Liver (tissue), 9 donors: ENCODE results near the gene ORC2. TPM values are rescaled to one million over a fixed set of nuclear protein-coding genes. Genes with fewer than 3 reads are reported as not detected.

ENCODE experiments used
- DNase-seq: peaks from one replicate; pipeline ENCODE4 v3.0.0-alpha.2; 2017; ENCODE audit warnings: low spot score
- H3K27ac ChIP-seq, 2 donors: one replicate each; pipeline ENCODE4 v1.7.0; 2013; ENCODE audit warnings: inconsistent platforms in 2 of 2, low read length in 2 of 2, control low read depth in 1 of 2, low read depth in 1 of 2, mild to moderate bottlenecking in 1 of 2
- H3K27me3 ChIP-seq, 4 donors: one replicate each; pipeline versions ENCODE4 v1.6.1 to v1.7.0; 2013; ENCODE audit warnings: low read length in 3 of 4, inconsistent platforms in 1 of 4, mild to moderate bottlenecking in 1 of 4, moderate library complexity in 1 of 4; ENCODE audit not compliant: control insufficient read depth in 4 of 4, insufficient read depth in 4 of 4
- H3K36me3 ChIP-seq, 4 donors: one replicate each; pipeline versions ENCODE4 v1.6.1 to v1.7.0; 2013; ENCODE audit warnings: low read length in 3 of 4, mild to moderate bottlenecking in 3 of 4, low read depth in 1 of 4, moderate library complexity in 1 of 4; ENCODE audit not compliant: control insufficient read depth in 4 of 4, insufficient read depth in 3 of 4
- H3K4me1 ChIP-seq, 4 donors: one replicate each; pipeline versions ENCODE4 v1.6.1 to v1.7.0; 2013; ENCODE audit warnings: low read length in 3 of 4, mild to moderate bottlenecking in 3 of 4, moderate library complexity in 1 of 4; ENCODE audit not compliant: control insufficient read depth in 4 of 4, insufficient read depth in 4 of 4
- H3K4me3 ChIP-seq, 3 donors: one replicate each; pipeline versions ENCODE4 v1.6.1 to v1.7.0; 2013; ENCODE audit warnings: low read length in 3 of 3, control low read depth in 1 of 3, low read depth in 1 of 3, mild to moderate bottlenecking in 1 of 3
- H3K9ac ChIP-seq, 2 donors: one replicate each; pipeline ENCODE4 v1.7.0; 2013; ENCODE audit warnings: low read length in 2 of 2, mild to moderate bottlenecking in 2 of 2, moderate library complexity in 2 of 2, control low read depth in 1 of 2, low read depth in 1 of 2
- H3K9me3 ChIP-seq, 4 donors: one replicate each; pipeline versions ENCODE4 v1.6.1 to v1.7.0; 2013; ENCODE audit warnings: low read length in 3 of 4; ENCODE audit not compliant: control insufficient read depth in 4 of 4
- ATF3 ChIP-seq: IDR thresholded peaks from 2 replicates; pipeline ENCODE4 v1.6.1; 2016; ENCODE audit warnings: antibody characterized with exemption
- CTCF ChIP-seq: fragments of 150-350 bp; IDR thresholded peaks from 2 replicates; pipeline ENCODE4 v1.5.1; 2017; ENCODE audit warnings: improper control_type of control experiment, low read depth, low read length; ENCODE audit not compliant: missing input control
- EGR1 ChIP-seq, 2 donors: IDR thresholded peaks; 2 replicates each; pipeline ENCODE4 v1.6.1; 2016 to 2018; ENCODE audit warnings: antibody characterized with exemption in 2 of 2, low read depth in 2 of 2
- FOXA1 ChIP-seq: IDR thresholded peaks from 2 replicates; pipeline ENCODE4 v1.6.1; 2016; ENCODE audit warnings: antibody characterized with exemption
- FOXA2 ChIP-seq: IDR thresholded peaks from 2 replicates; pipeline ENCODE4 v1.6.1; 2016; ENCODE audit warnings: antibody characterized with exemption
- GABPA ChIP-seq, 2 donors: IDR thresholded peaks in 1 of 2; conservative IDR thresholded peaks in 1 of 2; 2 replicates each; pipeline ENCODE4 v1.6.1; 2016; ENCODE audit warnings: antibody characterized with exemption in 2 of 2, mild to moderate bottlenecking in 1 of 2, moderate library complexity in 1 of 2
- HNF4A ChIP-seq, 2 donors: conservative IDR thresholded peaks; 2 replicates each; pipeline ENCODE4 v1.6.1; 2016; ENCODE audit warnings: antibody characterized with exemption in 2 of 2, mild to moderate bottlenecking in 2 of 2
- HNF4G ChIP-seq: IDR thresholded peaks from 2 replicates; pipeline ENCODE4 v1.6.1; 2016; ENCODE audit warnings: antibody characterized with exemption
- JUND ChIP-seq, 2 donors: IDR thresholded peaks; 2 replicates each; pipeline ENCODE4 v1.6.1; 2016; ENCODE audit warnings: antibody characterized with exemption in 2 of 2
- MAX ChIP-seq: IDR thresholded peaks from 2 replicates; pipeline ENCODE4 v1.6.1; 2016; ENCODE audit warnings: antibody characterized with exemption
- NR2F2 ChIP-seq: IDR thresholded peaks from 2 replicates; pipeline ENCODE4 v1.6.1; 2016; ENCODE audit warnings: antibody characterized with exemption
- RAD21 ChIP-seq, 2 donors: IDR thresholded peaks; 2 replicates each; pipeline ENCODE4 v1.6.1; 2016; ENCODE audit warnings: antibody characterized with exemption in 2 of 2, mild to moderate bottlenecking in 2 of 2
- REST ChIP-seq: IDR thresholded peaks from 2 replicates; pipeline ENCODE4 v1.6.1; 2016; ENCODE audit warnings: antibody characterized with exemption, mild to moderate bottlenecking
- RXRA ChIP-seq, 2 donors: IDR thresholded peaks; 2 replicates each; pipeline ENCODE4 v1.6.1; 2017 to 2018; ENCODE audit warnings: antibody characterized with exemption in 2 of 2, mild to moderate bottlenecking in 1 of 2
- SP1 ChIP-seq: IDR thresholded peaks from 2 replicates; pipeline ENCODE4 v1.6.1; 2018; ENCODE audit warnings: antibody characterized with exemption, mild to moderate bottlenecking
- TAF1 ChIP-seq: conservative IDR thresholded peaks from 2 replicates; pipeline ENCODE4 v1.6.1; 2016; ENCODE audit warnings: antibody characterized with exemption, mild to moderate bottlenecking
- YY1 ChIP-seq: IDR thresholded peaks from 2 replicates; pipeline ENCODE4 v1.6.1; 2016; ENCODE audit warnings: antibody characterized with exemption, mild to moderate bottlenecking
- ZBTB33 ChIP-seq: IDR thresholded peaks from 2 replicates; pipeline ENCODE4 v1.6.1; 2016; ENCODE audit warnings: antibody characterized with exemption
- WGBS: extraction: QIAGEN DNeasy Blood & Tissue Kit; methylation state at CpG from one replicate; pipeline ENCODE4 v1.1.7; 2013; 5-methylcytosine and 5-hydroxymethylcytosine counted together
- polyA plus RNA-seq, 2 donors: library from polyadenylated mRNA; stranded (reverse) in 1 of 2; unstranded in 1 of 2; fragments of 200-250 nt in 1 of 2; fragments of >200 nt in 1 of 2; fragmentation: Nextera tagmentation in 1 of 2; extraction: Ambion mirVana in 1 of 2; gene quantifications; one replicate each; pipeline versions ENCODE4 v1.2.1 to v1.2.3, GENCODE V29; 2013 to 2015
- total RNA-seq, 2 donors: library from RNA; depleted of rRNA; stranded (reverse); fragments of >200 nt; gene quantifications; one replicate each; pipeline ENCODE4 v1.2.3, GENCODE V29; 2014
- donor health status: healthy.
- donor health status: healthy.
- donor health status: healthy.
- donor health status: healthy.
- donor health status: healthy.

Gene ORC2
- total and polyA plus RNA-seq, 4 donors = 2.0 to 13.2 (median 11.6) TPM

GRCh38 chr2:201008296-201008829, 44.9 kb upstream of the ORC2 start:
- TF ChIP-seq SP1 = no peak
- no peak for TF ChIP-seq ZBTB33
- TF ChIP-seq RAD21 (IDR thresholded peaks at IDR 0.05) = no peak
- TF ChIP-seq EGR1 (IDR thresholded peaks at IDR 0.05; ENCODE audit: low read depth in 2 of 2) = no peak
- TF ChIP-seq FOXA2 = no peak
- no peak for TF ChIP-seq MAX
- no peak for TF ChIP-seq NR2F2
- TF ChIP-seq JUND (IDR thresholded peaks at IDR 0.05) = no peak
- no peak for TF ChIP-seq FOXA1
- no peak for TF ChIP-seq GABPA (IDR thresholded peaks at IDR 0.05 in 1 of 2, conservative IDR thresholded peaks at IDR 0.05 in 1 of 2)
- no peak for TF ChIP-seq REST
- TF ChIP-seq ATF3 = no peak
- no peak for TF ChIP-seq YY1
- TF ChIP-seq HNF4A (conservative IDR thresholded peaks at IDR 0.05) = no peak
- no peak for TF ChIP-seq HNF4G
- TF ChIP-seq CTCF = no peak
- no peak for TF ChIP-seq TAF1
- no peak for TF ChIP-seq RXRA (IDR thresholded peaks at IDR 0.05)
- Histone ChIP-seq H3K4me3 (no peak overlapping the region), H3K9ac (no peak overlapping the region), H3K27me3 (no peaks in the 10 kb centered on the region), H3K4me1 (peaks cover 0 to 7% (median 2%) of the 10 kb centered on the region in 4 donors), H3K36me3 (peaks cover 0 to 15% (median 8%) of the 10 kb centered on the region in 4 donors), H3K9me3 (no peaks in the 10 kb centered on the region), H3K27ac (no peak overlapping the region)
- WGBS = 72% methylated on average over 2 of the region's 2 CpGs
- DNase-seq = no peak
